A549 (cell line): ENCODE results near the gene ZNF106.

Experiments used
- CBX2 ChIP-seq: fragments of 200-600 bp; sonication (generic); IDR thresholded peaks from 2 replicates; pipeline ENCODE4 v1.6.1; 2016; ENCODE audit warnings: low read depth, mild to moderate bottlenecking, borderline replicate concordance
- CEBPB ChIP-seq, 2 experiments: fragments of >200 bp in 1 of 2; sonication (Bioruptor Twin) in 1 of 2; formaldehyde crosslinking in 1 of 2; IDR thresholded peaks; 2 replicates each; pipeline ENCODE4 v1.6.1; 2012 to 2016
- CTCF ChIP-seq: fragments of >200 bp; sonication (Bioruptor Twin); formaldehyde crosslinking; IDR thresholded peaks from 3 replicates; pipeline ENCODE4 v1.5.1; 2016
- EP300 ChIP-seq, 2 experiments: fragments of >200 bp; sonication (Bioruptor Twin); formaldehyde crosslinking; IDR thresholded peaks; 2 replicates in 1 of 2; 3 replicates in 1 of 2; pipeline ENCODE4 v1.6.1; 2016 to 2017
- FOSB ChIP-seq: fragments of 250-450 bp; sonication (Bioruptor Pico); IDR thresholded peaks from 2 replicates; pipeline ENCODE4 v1.5.0; 2020; ENCODE audit warnings: mild to moderate bottlenecking, moderate library complexity
- MAFK ChIP-seq: fragments of 450-650 bp; IDR thresholded peaks from 2 replicates; pipeline ENCODE4 v1.6.1; 2014; ENCODE audit not compliant: partially characterized antibody
- PHF8 ChIP-seq: fragments of 200-600 bp; sonication (generic); IDR thresholded peaks from 2 replicates; pipeline ENCODE4 v1.6.1; 2016; ENCODE audit warnings: low read depth, mild to moderate bottlenecking, antibody characterized with exemption, moderate library complexity, borderline replicate concordance
- POLR2A ChIP-seq: IDR thresholded peaks from 2 replicates; pipeline ENCODE4 v1.6.1; 2012; ENCODE audit warnings: mild to moderate bottlenecking, low read length
- RAD21 ChIP-seq, 2 experiments: fragments of >200 bp in 1 of 2; sonication (Bioruptor Twin) in 1 of 2; formaldehyde crosslinking in 1 of 2; IDR thresholded peaks in 1 of 2; conservative IDR thresholded peaks in 1 of 2; 2 replicates in 1 of 2; 3 replicates in 1 of 2; pipeline ENCODE4 v1.6.1; 2012 to 2018; ENCODE audit warnings: inconsistent platforms in 1 of 2
- RFX5 ChIP-seq: fragments of 450-650 bp; IDR thresholded peaks from 2 replicates; pipeline ENCODE4 v1.7.1; 2014; ENCODE audit warnings: antibody characterized with exemption, mild to moderate bottlenecking, moderate library complexity
- SMC3 ChIP-seq: fragments of >200 bp; sonication (Bioruptor Twin); formaldehyde crosslinking; IDR thresholded peaks from 3 replicates; pipeline ENCODE4 v1.6.1; 2018; ENCODE audit warnings: inconsistent platforms
- ZFP36 ChIP-seq: fragments of 450-650 bp; IDR thresholded peaks from 2 replicates; pipeline ENCODE4 v1.6.1; 2014; ENCODE audit warnings: borderline replicate concordance; ENCODE audit not compliant: partially characterized antibody
- TF ChIP-seq, protein P1 (sequence below): fragments of 250-450 bp; sonication (Bioruptor Pico); IDR thresholded peaks from 2 replicates; pipeline ENCODE4 v1.5.0; 2020; ENCODE audit warnings: low read depth, mild to moderate bottlenecking, moderate library complexity

DNA sequence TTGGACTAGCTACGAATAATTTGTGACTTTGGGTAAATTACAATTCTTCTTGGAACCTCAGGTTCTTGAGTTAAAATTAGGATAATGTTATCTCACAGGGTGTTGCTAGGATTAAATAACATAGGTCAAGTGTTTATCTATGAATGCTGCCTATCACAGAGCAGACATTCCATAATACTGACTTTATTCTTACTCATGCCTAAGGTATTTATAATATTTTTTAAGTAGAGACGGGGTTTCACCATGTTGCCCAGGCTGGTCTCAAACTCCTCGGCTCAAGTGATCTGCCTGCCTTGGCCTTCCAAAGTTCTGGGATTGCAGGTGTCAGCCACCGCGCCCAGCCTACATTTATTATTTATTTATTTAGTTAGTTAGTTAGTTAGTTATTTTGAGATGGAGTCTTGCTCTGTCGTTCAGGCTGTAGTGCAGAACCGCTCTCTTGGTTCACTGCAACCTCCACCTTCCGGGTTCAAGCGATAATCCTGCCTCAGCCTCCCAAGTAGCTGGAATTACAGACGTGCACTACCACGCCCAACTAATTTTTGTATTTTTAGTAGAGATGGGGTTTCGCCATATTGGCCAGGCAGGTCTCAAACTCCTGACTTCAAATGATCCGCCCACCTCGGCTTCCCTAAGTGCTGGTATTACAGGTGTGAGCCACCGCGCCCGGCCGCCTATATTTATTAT is 741 bp upstream of the ZNF106 start:
- TF ChIP-seq PHF8: 0 out of 2 replicates have a peak, but pooled peaks have one; percentile 3
- TF ChIP-seq, protein P1, sequence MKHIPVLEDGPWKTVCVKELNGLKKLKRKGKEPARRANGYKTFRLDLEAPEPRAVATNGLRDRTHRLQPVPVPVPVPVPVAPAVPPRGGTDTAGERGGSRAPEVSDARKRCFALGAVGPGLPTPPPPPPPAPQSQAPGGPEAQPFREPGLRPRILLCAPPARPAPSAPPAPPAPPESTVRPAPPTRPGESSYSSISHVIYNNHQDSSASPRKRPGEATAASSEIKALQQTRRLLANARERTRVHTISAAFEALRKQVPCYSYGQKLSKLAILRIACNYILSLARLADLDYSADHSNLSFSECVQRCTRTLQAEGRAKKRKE: no peak
- TF ChIP-seq CTCF: no peak
- no peak for TF ChIP-seq CBX2
- TF ChIP-seq SMC3: no peak
- TF ChIP-seq RAD21 (conservative IDR thresholded peaks at IDR 0.05 in 1 of 2, IDR thresholded peaks at IDR 0.05 in 1 of 2): no peak
- no peak for TF ChIP-seq POLR2A
- no peak for TF ChIP-seq MAFK
- no peak for TF ChIP-seq CEBPB (IDR thresholded peaks at IDR 0.05)
- no peak for TF ChIP-seq ZFP36
- no peak for TF ChIP-seq EP300 (IDR thresholded peaks at IDR 0.05)
- no peak for TF ChIP-seq RFX5
- no peak for TF ChIP-seq FOSB (CRISPR knock-in tag)
